Measurements from ENCODE around the gene ZNF606. TPM values are rescaled to one million over a fixed set of nuclear protein-coding genes. Genes with fewer than 3 reads are reported as not detected.

Gene ZNF606
- total and polyA plus RNA-seq, 10 of the 15 experiments (the other 5 are each of a cell fraction or from before 2014, with no cell fraction given), result 2.2 to 10.6 (median 7.6) TPM

GRCh38 chr19:58035863-58036262 is 33.2 kb upstream of the ZNF606 start:
- H3K4me3 ChIP-seq, result no peak overlapping the region
- H3K27ac ChIP-seq (ENCODE audit: control insufficient read depth, insufficient read depth), result no peak overlapping the region
- no peaks in the 10 kb centered on the region for H3K36me3 ChIP-seq (ENCODE audit: control insufficient read depth in 2 of 2, insufficient read depth in 2 of 2, low read length in 1 of 2)
- no peak for FAIRE-seq
- H4K20me1 ChIP-seq (ENCODE audit: control insufficient read depth, insufficient read depth), result no peaks in the 10 kb centered on the region
- TF ChIP-seq PAX8 (IDR thresholded peaks at IDR 0.05) (no peak), BCL3 (IDR thresholded peaks at IDR 0.05; ENCODE audit: borderline replicate concordance, insufficient read depth, low read depth, low read length, poor library complexity, severe bottlenecking) (no peak), ZNF24 (IDR thresholded peaks at IDR 0.05) (no peak), CTCF (IDR thresholded peaks at IDR 0.05 in 2 of 3, conservative IDR thresholded peaks at IDR 0.05 in 1 of 3; ENCODE audit: control insufficient read depth in 2 of 3, extremely low read depth in 1 of 3, insufficient read depth in 1 of 3, low read depth in 3 of 3, low read length in 3 of 3) (no peak), ATF2 (IDR thresholded peaks at IDR 0.05; ENCODE audit: low read length) (no peak), IKZF2 (IDR thresholded peaks at IDR 0.05) (no peak), NR2C1 (IDR thresholded peaks at IDR 0.05) (no peak)
- no peak overlapping the region for H3K9ac ChIP-seq (ENCODE audit: control insufficient read depth, insufficient read depth, low read length)
- H3K9me3 ChIP-seq (replicated peaks; ENCODE audit: control insufficient read depth, insufficient read depth, low read length), result peaks cover 3% of the 10 kb centered on the region; the same call in 1 of the 3 replicates
- in situ Hi-C loops (cut with MboI) (no loop called here), intact Hi-C loops (cut with micrococcal nuclease; ENCODE audit: unreplicated experiment) (no loop called here)
- SMC1A ChIA-PET (ENCODE audit: uncharacterized antibody, unreplicated experiment), result no interaction called here
- no peak for ATAC-seq
- 31% methylated on average over 8 of the region's 8 CpGs for WGBS (ENCODE audit: insufficient coverage, insufficient replicate concordance, low lambda C conversion rate, missing lambda C conversion rate)
- no peaks in the 10 kb centered on the region for H3K27me3 ChIP-seq (replicated peaks in 1 of 2; ENCODE audit: control insufficient read depth in 2 of 2, insufficient read depth in 2 of 2, low read length in 1 of 2)
- no TSS peak for BruUV-seq (replicated peaks)
- RAD21 ChIA-PET (ENCODE audit: unreplicated experiment), result no interaction called here
- DNase-seq (ENCODE audit: low read depth, low spot score), result no peak
- no peaks in the 10 kb centered on the region for H3K4me1 ChIP-seq (ENCODE audit: control insufficient read depth, insufficient read depth, low read length)
- CTCF ChIA-PET, result no interaction called here
- no peak overlapping the region for H3K4me2 ChIP-seq (ENCODE audit: control insufficient read depth, insufficient read depth)
- H3K79me2 ChIP-seq (ENCODE audit: control insufficient read depth, insufficient read depth, low read length), result no peaks in the 10 kb centered on the region
- H2AFZ ChIP-seq (ENCODE audit: control insufficient read depth, low read depth, low read length), result no peak overlapping the region
- POLR2A ChIA-PET, result no interaction called here

All from GM12878 (cell line).